Urothelium cell line (cell line): Measurements from ENCODE around the gene CFAP97D2.
"Not testable (repeated sequence)": the region's sequence is repeated elsewhere in the genome, so short reads cannot be mapped to it uniquely, and the experiment has no call there.

Experiments
- DNase-seq: peaks from one replicate; pipeline ENCODE4 v3.0.0; 2011; ENCODE audit warnings: low spot score, mixed read lengths
- FAIRE-seq: peaks from 2 replicates; lab custom pipeline; 2011; peaks lifted over from hg19 to GRCh38; lab: Jason Lieb, UNC

Gene CFAP97D2

DNA sequence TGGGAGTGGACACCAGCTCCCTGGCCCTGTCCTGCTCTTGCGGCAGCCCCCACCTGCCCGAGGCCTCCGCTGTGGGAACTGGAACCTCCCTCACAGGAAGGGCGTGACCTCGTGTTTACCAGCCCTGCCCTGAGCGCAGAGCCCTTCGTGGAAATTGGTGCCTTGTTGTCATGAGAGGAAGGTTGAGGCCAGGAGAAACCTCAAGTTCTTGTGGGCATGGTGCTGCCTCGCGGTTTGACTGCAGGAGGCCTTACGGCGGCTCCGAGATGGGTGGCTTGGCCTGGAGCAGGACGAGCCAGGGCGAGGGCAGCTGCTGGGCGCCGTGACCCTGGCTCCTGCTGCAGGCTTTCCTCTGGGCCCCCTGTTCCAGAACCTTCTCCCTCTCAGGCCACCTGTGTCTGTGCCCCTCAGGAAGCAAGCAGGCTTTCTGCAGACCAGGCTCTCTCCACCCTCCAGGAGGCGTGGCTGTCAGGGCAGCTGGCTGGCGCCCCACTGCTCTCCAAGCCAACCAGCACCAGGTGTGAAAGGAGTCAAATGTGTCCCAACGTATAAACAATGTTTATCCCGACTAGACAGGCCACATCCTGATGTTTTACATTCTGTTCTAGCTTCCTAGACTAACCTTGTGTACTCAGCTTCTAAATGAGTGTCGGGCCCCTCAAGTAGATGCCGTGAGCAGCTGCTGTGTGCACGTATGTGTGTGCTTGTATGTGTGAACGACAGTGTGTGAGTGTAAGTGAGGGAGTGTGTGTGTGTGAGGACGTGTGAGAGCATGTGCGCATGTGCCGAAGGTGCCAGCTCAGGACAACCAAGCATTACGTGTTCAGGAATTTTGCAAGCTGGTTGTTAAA lies 36.2 kb upstream of the CFAP97D2 start:
- FAIRE-seq (peak; percentile 27), DNase-seq (no peak)

DNA sequence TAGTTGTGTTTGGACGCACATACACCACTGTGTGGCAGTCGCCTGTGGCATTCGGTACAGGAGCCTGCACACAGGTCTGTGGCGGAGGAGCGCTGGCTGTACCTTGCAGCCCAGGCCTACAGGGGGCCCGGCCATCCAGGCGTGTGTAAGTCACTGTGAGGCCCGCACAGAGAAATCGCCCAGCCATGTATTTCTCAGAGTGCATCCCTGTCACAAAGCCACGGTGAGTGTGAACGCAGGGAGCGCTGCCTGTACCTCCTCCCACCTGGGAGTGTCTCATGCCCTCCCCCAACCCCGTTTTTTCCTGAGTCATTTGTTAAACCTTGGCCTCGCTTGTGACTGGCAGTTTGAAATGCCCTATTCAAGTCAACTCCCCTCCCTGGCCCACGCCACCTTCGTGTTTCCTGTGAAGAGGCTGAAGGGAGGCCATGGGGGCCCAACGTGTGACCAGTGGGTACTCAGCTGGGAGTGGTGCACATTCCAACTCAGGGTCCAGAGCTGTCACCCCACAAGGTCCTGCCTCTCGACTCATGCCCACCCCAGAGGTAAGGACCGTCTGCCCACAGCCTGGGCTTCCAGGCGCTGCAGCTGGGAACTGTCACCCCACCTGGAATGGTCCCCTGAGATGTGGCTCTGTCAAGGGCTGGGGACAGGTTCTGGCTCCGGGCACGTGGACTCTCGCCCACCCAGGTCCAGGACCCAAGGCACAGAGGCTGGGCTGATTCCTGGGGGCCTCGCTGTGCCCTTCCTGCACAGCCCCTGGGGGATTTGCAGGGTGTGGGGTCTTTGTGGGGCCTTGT lies 35.1 kb upstream of the CFAP97D2 start:
- DNase-seq (peak; percentile 79), FAIRE-seq (no peak)

DNA sequence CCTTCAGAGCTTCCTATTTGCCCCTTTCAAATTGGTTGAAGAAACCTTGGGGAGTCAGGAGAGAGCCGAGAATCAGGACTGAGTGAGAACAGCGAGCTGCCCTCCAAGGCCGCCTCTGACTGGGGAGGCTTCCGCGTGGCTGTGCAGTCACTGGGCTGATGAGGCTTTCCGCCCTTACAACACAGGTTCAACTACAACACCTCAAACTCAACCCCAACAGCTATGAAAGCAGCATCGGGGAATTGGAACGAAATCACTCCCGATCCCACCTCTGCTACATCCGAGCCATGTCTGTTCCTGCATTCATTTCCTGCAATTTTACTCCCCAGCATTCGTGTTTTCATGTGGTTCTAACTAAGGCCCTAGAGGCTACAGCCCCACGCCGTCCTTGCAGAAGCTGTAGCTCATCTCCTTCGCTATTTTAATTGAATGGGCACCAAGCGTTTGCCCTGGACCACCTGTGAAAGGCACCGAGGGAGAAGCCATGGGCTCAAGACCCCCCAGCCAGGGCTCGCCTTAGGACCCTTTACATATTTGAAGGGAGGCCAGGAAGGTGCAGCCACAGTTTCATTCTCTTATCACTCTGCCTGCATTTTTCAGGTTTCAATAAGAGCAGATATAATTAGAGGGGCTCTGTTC lies 34.3 kb upstream of the CFAP97D2 start:
- FAIRE-seq = no peak

GRCh38 chr13:114145256-114145655 lies 33.8 kb upstream of the CFAP97D2 start:
- DNase-seq (no peak), FAIRE-seq (no peak)

More for the DNA sequence above, 34.3 kb upstream of the CFAP97D2 start:
- DNase-seq = no peak

- DNase-seq (no peak), FAIRE-seq (peak; percentile 5)
Observed at GRCh38 chr13:114145722-114146121, 33.3 kb upstream of the CFAP97D2 start.

DNA sequence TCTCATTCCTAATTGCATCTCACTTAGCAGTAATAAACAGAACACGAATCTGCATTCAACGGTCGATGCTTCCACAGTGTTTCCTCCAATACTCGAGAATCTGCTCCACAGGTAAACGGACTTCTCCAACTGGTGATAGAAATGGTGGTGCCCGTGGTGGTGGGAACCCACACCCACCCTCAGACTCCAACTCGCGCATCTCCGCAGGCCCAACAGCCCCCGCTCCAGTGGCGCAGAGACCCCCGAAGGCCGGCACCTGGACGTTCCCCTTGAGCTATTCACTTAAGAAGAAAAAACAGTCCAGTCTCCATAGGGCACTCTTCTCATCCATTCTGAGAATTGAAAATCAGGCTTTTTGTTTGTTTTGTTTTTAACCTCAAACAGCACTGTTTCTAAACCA lies 32.9 kb upstream of the CFAP97D2 start:
- DNase-seq = no peak
- FAIRE-seq = no peak

GRCh38 chr13:114146629-114147028 lies 32.4 kb upstream of the CFAP97D2 start:
- DNase-seq = no peak
- peak; percentile 66 for FAIRE-seq

DNA sequence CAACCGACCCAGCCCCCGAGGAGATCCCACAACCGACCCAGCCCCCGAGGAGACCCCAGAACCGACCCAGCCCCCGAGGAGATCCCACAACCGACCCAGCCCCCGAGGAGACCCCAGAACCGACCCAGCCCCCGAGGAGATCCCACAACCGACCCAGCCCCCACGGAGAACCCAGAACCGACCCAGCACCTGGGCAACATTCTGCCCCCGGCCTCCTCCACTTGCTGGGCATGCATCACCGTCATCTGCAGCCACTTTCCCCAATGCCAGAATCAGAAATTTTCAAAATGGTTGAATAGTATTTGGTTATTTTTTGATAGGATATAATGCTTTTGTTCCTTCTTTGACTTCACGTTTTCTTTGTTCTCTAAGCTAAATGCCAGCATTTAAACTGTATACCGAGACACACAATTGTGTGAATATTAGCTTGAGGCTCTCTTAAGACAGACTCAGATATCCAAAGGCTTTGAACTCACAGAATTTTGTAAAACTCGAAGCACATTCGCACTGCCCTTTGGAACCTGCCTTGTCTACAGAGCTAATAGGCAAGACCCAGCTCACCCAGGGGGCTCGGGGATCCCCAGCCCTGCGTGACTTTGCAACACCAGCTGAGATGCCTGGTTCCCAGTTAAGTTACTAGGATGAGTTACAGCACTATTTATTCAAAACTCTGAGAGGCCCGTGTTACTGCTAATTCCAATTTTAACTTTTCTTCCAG lies 31.1 kb upstream of the CFAP97D2 start:
- no peak for FAIRE-seq
- no peak for DNase-seq

GRCh38 chr13:114148521-114148855 lies 30.6 kb upstream of the CFAP97D2 start:
- FAIRE-seq = peak; percentile 72
- no peak for DNase-seq

- DNase-seq, FAIRE-seq: not testable (repeated sequence)
Observed at GRCh38 chr13:114148886-114149285, 30.2 kb upstream of the CFAP97D2 start.

GRCh38 chr13:114149774-114150740 lies 29.0 kb upstream of the CFAP97D2 start:
- FAIRE-seq (peak; percentile 56), DNase-seq (no peak)

GRCh38 chr13:114151031-114151430 lies 28.0 kb upstream of the CFAP97D2 start:
- peak; percentile 37 for FAIRE-seq
- DNase-seq = no peak

GRCh38 chr13:114151565-114152284 lies 27.3 kb upstream of the CFAP97D2 start:
- peak; percentile 81 for FAIRE-seq
- peak; percentile 81 for DNase-seq

- DNase-seq = no peak
- no peak for FAIRE-seq
Observed at GRCh38 chr13:114152285-114152645, 26.8 kb upstream of the CFAP97D2 start.

- FAIRE-seq = no peak
Observed at GRCh38 chr13:114152831-114153371, 26.2 kb upstream of the CFAP97D2 start.

DNA sequence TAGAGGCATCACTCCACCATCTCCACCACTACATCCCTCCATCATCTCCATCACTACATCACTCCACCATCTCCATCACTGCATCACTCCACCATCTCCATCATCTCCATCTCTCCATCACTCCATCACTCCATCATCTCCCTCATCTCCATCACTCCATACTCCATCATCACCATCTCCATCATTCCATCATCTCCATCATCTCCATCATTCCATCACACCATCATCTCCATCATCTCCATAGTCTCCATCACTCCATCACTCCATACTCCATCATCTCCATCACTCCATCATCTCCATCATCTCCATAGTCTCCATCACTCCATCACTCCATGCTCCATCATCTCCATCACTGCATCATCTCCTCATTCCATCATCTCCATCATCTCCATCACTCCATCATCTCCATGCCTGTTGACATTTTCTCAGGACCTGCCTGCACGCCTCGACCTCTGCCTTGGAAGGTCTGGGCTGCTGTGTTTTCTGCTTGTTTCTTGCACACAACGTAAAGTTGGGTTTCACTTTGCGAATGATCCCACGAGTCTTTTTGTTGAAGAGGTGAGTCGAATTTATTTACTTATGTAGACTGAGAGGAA lies 25.5 kb upstream of the CFAP97D2 start:
- FAIRE-seq = peak; percentile 92

More at GRCh38 chr13:114152831-114153371, 26.2 kb upstream of the CFAP97D2 start:
- no peak for DNase-seq

DNA sequence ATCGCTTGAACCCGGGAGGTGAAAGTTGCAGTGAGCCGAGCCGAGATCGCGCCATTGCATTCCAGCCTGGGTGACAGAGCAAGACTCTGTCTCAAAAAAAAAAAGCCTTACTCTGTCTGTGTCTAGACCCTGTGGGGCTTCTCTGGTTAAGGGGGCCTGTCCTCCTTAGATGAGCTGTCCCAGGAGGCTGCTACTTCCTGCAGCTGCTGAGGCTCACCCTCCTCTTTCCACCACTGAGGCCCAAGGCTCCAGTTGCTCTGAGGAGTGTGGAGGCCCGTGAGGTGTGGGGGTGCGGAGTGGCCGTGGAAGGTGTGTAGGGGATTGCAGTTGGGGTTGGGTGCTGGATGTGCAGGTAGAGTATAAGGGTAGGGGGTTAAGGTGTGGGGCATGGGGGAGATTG lies 24.6 kb upstream of the CFAP97D2 start:
- peak; percentile 37 for FAIRE-seq
- no peak for DNase-seq

More for the DNA sequence above, 25.5 kb upstream of the CFAP97D2 start:
- no peak for DNase-seq

GRCh38 chr13:114155320-114155719 lies 23.7 kb upstream of the CFAP97D2 start:
- FAIRE-seq = no peak

More at GRCh38 chr13:114155320-114155719, 23.7 kb upstream of the CFAP97D2 start:
- DNase-seq = no peak
